Right lobe of liver (tissue), 4 donors: ENCODE results near the gene ETFDH.

Source experiments
- CTCF ChIP-seq, 4 donors: fragments of 200-600 bp in 3 of 4; fragments of 450-650 bp in 1 of 4; IDR thresholded peaks; one replicate each; pipeline versions ENCODE4 v1.5.1 to v1.8.0; 2016 to 2022; ENCODE audit warnings: antibody characterized with exemption in 4 of 4, mild to moderate bottlenecking in 2 of 4
- POLR2A ChIP-seq: fragments of 450-650 bp; IDR thresholded peaks from one replicate; pipeline ENCODE4 v1.6.1; 2017; ENCODE audit warnings: antibody characterized with exemption, mild to moderate bottlenecking
- donor health status: DM: no; HTN: no; CAD: no.
- donor health status: DM: no; HTN: no; CAD: no.
- donor health status: DM: no; HTN: yes; CAD: no.

- TF ChIP-seq CTCF (IDR thresholded peaks at IDR 0.05) (no peak), POLR2A (no peak)
Measured at GRCh38 chr4:158738866-158739265, 66.8 kb downstream of the ETFDH start.
